OCI-LY3 (cell line): ENCODE data around the gene MAGI1.
"Not testable (repeated sequence)": the region's sequence is repeated elsewhere in the genome, so short reads cannot be mapped to it uniquely, and the experiment has no call there.

ENCODE experiments used
- H2AFZ ChIP-seq: fragments of 200-600, 300-600 bp; shearing (Covaris generic); 2 replicates; pipeline ENCODE4 v1.6.0; 2014; ENCODE audit warnings: antibody characterized with exemption, low read depth, low read length
- H3K27ac ChIP-seq: fragments of 200-600, 300-600 bp; sonication (generic); 2 replicates; pipeline ENCODE4 v1.5.1; 2014; ENCODE audit warnings: mild to moderate bottlenecking, low read length, moderate library complexity, mixed read lengths
- H3K27me3 ChIP-seq: fragments of 200-600, 300-600 bp; sonication (generic); 2 replicates; pipeline ENCODE4 v1.6.1; 2014; ENCODE audit warnings: low read depth, low read length, mixed read lengths
- H3K36me3 ChIP-seq: fragments of 200-600, 300-600 bp; sonication (generic); replicated peaks from 2 replicates; pipeline ENCODE3; 2014; ENCODE audit warnings: low read depth, low read length, mixed read lengths
- H3K4me1 ChIP-seq: fragments of 300-600, 200-600 bp; sonication (generic); 2 replicates; pipeline ENCODE4 v1.6.1; 2014; ENCODE audit warnings: low read length, mixed read lengths
- H3K4me2 ChIP-seq: fragments of 200-600, 300-600 bp; sonication (generic); 2 replicates; pipeline ENCODE4 v1.6.1; 2014; ENCODE audit warnings: low read length, mixed read lengths
- H3K4me3 ChIP-seq: fragments of 300-600, 200-600 bp; sonication (generic); 2 replicates; pipeline ENCODE4 v1.5.1; 2014; ENCODE audit warnings: antibody characterized with exemption, mild to moderate bottlenecking, low read length, moderate library complexity
- H3K79me2 ChIP-seq: fragments of 300-600, 200-600 bp; shearing (Covaris generic); 2 replicates; pipeline ENCODE4 v1.6.1; 2014; ENCODE audit warnings: mild to moderate bottlenecking, low read length, mixed read lengths
- H3K9ac ChIP-seq: fragments of 300-600, 200-600 bp; shearing (Covaris generic); 2 replicates; pipeline ENCODE4 v1.6.0; 2014; ENCODE audit warnings: mild to moderate bottlenecking, low read length, moderate library complexity
- H3K9me3 ChIP-seq: fragments of 200-600, 300-600 bp; shearing (Covaris generic); 2 replicates; pipeline ENCODE4 v1.6.1; 2014; ENCODE audit warnings: low read length, mixed read lengths; ENCODE audit not compliant: insufficient read depth
- H4K20me1 ChIP-seq: fragments of 200-600, 300-600 bp; sonication (generic); 2 replicates; pipeline ENCODE4 v1.6.1; 2016; ENCODE audit warnings: low read length, mixed read lengths; ENCODE audit not compliant: insufficient read depth
- EZH2phosphoT487 ChIP-seq: fragments of 200-600 bp; shearing (Covaris generic); IDR thresholded peaks from 2 replicates; pipeline ENCODE4 v1.6.1; 2018; ENCODE audit warnings: antibody characterized with exemption, mixed run types, low read depth
- TF ChIP-seq, protein P1 (sequence below): fragments of 200-600, 300-600 bp; sonication (generic); IDR thresholded peaks from 2 replicates; pipeline ENCODE4 v1.5.1; 2014; ENCODE audit warnings: antibody characterized with exemption, low read length, low read depth

The MAGI1 gene

DNA sequence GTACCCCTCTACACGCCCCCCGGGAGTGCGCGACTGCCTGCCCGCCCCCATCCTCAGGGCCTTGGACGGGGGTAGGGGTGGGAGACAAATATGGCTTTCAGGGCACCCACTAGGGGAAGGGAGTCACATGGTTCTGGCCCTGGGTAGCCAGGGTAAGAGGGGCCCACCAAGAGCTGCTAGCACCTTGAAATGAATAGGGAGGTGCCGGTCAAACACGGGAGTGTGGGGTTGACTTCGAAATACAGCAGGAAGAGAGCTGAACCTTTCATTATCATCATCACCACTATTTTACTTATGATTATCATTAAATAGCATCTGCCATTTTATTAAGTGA, 489.1 kb downstream of the MAGI1 start:
- Histone ChIP-seq H3K4me2 (no peak overlapping the region), H3K9ac (no peak overlapping the region), H3K4me3 (no peak overlapping the region), H3K27ac (no peak overlapping the region), H3K79me2 (no peaks in the 10 kb centered on the region), H4K20me1 (no peaks in the 10 kb centered on the region), H3K4me1 (no peaks in the 10 kb centered on the region), H2AFZ (no peak overlapping the region), H3K9me3 (no peaks in the 10 kb centered on the region), H3K36me3 (no peaks in the 10 kb centered on the region), H3K27me3 (peaks cover 4% of the 10 kb centered on the region; the same call in 1 of the 2 replicates)
- TF ChIP-seq, protein P1, sequence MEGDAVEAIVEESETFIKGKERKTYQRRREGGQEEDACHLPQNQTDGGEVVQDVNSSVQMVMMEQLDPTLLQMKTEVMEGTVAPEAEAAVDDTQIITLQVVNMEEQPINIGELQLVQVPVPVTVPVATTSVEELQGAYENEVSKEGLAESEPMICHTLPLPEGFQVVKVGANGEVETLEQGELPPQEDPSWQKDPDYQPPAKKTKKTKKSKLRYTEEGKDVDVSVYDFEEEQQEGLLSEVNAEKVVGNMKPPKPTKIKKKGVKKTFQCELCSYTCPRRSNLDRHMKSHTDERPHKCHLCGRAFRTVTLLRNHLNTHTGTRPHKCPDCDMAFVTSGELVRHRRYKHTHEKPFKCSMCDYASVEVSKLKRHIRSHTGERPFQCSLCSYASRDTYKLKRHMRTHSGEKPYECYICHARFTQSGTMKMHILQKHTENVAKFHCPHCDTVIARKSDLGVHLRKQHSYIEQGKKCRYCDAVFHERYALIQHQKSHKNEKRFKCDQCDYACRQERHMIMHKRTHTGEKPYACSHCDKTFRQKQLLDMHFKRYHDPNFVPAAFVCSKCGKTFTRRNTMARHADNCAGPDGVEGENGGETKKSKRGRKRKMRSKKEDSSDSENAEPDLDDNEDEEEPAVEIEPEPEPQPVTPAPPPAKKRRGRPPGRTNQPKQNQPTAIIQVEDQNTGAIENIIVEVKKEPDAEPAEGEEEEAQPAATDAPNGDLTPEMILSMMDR: no peak
- no peak for TF ChIP-seq EZH2phosphoT487

DNA sequence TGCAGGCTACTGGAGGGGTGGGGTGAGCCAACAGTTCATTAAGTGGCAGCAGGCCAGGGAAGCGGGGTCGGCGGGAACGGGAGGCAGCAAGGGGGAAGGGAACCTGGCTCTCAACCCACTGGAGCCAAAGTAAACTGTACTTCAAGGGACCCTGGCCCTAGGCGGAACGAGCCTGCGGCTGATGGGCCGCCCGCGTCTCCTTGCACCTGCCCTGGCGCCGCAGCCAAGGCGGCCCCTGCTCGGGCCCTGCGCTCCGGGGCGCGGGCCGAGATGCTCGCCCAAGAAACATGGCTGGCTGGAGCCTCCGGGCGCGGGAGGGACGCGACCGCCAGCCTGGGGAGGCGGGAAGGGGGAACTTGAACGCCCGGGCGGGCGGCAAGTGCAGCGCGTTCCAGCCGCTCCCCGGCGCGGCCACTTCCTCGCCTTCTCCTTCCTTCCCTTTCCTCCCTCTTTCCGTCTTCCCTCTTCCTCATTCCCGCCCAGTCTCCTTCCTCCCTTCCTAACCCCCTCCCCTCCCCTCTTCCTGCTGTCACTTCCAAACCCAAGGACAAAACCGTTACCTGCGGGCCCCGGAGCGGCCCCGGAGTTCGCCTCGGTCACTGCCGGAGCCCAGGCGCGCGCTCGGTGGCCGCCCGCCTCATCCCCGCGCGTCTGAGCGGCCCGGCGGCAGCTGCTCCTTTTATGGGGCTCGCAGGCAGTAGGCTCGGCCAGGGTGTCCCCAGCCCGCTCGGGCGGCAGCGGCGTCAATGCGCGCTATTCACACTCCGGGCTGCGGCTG, 489.7 kb downstream of the MAGI1 start:
- H3K36me3 ChIP-seq: no peaks in the 10 kb centered on the region
- no peak overlapping the region for H3K4me2 ChIP-seq
- no peaks in the 10 kb centered on the region for H3K4me1 ChIP-seq
- no peaks in the 10 kb centered on the region for H4K20me1 ChIP-seq
- no peak overlapping the region for H3K27ac ChIP-seq
- no peak overlapping the region for H2AFZ ChIP-seq
- H3K9ac ChIP-seq: no peak overlapping the region
- H3K27me3 ChIP-seq: peaks cover 4% of the 10 kb centered on the region; the same call in 1 of the 2 replicates
- TF ChIP-seq EZH2phosphoT487: no peak
- TF ChIP-seq, protein P1: no peak
- no peak overlapping the region for H3K4me3 ChIP-seq
- no peaks in the 10 kb centered on the region for H3K79me2 ChIP-seq
- H3K9me3 ChIP-seq: no peaks in the 10 kb centered on the region

DNA sequence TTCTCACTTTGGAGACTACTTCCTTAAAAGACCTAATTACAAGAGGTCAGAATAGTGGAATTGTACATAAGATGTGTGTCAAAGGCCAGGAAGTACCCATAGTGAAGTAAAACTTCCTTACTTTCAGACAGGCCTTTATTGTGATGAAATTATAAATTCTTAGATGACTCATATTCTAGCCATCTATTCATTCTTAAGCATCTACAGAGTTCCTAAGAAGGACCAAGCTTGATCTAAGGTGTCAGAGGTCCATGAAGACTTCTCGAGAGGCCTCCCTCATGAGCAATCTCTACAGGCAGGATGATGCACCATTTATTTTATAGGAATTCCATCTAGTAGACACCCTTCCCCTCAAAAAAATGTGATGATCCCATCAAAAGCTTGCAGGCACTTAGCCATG, 493.3 kb downstream of the MAGI1 start:
- Histone ChIP-seq H3K4me1 (no peaks in the 10 kb centered on the region), H3K9me3 (no peaks in the 10 kb centered on the region), H2AFZ (no peak overlapping the region), H3K27ac (no peak overlapping the region), H3K4me2 (no peak overlapping the region), H3K27me3 (peaks cover 4% of the 10 kb centered on the region; the same call in 1 of the 2 replicates), H3K4me3 (no peak overlapping the region), H4K20me1 (no peaks in the 10 kb centered on the region), H3K36me3 (no peaks in the 10 kb centered on the region), H3K79me2 (no peaks in the 10 kb centered on the region), H3K9ac (no peak overlapping the region)
- TF ChIP-seq, protein P1: no peak

DNA sequence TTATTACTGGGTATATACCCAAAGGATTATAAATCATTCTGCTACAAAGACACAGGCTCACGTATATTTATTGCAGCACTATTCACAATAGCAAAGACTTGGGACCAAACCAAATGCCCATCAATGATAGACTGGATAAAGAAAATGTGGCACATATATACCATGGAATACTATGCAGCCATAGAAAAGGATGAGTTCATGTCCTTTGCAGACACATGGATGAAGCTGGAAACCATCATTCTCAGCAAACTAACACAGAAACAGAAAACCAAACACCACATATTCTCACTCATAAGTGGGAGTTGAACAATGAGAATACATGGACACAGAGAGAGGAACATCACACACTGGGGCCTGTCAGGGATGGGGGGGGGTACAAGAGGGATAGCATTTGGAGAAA, 495.3 kb downstream of the MAGI1 start:
- not testable (repeated sequence) for H4K20me1 ChIP-seq, H3K4me1 ChIP-seq, H3K9ac ChIP-seq, H3K27ac ChIP-seq, H3K36me3 ChIP-seq, H3K79me2 ChIP-seq, H3K4me2 ChIP-seq, H3K4me3 ChIP-seq, H3K9me3 ChIP-seq, H2AFZ ChIP-seq, H3K27me3 ChIP-seq
